DMS114 treated with DMSO at 0.1 percent for 48 hours (cell line): Measurements from ENCODE around the gene RSPRY1.

Source experiments
- DNase-seq: peaks from one replicate; lab custom pipeline; 2025; ENCODE audit not compliant: unreplicated experiment; lab: John Stamatoyannopoulos, UW

Gene RSPRY1

GRCh38 chr16:57289391-57290257 is 103.5 kb downstream of the RSPRY1 start:
- no peak for DNase-seq
